Keratinocyte (primary cell): ENCODE measurements around the gene GALNT13.

Source experiments
- CTCF ChIP-seq, 3 experiments: IDR thresholded peaks in 1 of 3; conservative IDR thresholded peaks in 1 of 3; optimal IDR thresholded peaks in 1 of 3; 2 replicates in 2 of 3; 3 replicates in 1 of 3; pipeline versions ENCODE3 to v1.5.1; 2011; ENCODE audit warnings: low read length in 3 of 3, mild to moderate bottlenecking in 3 of 3, moderate library complexity in 2 of 3, control low read depth in 1 of 3, inconsistent platforms in 1 of 3; ENCODE audit not compliant: insufficient read depth in 2 of 3; ENCODE audit errors: extremely low read depth in 1 of 3
- EZH2 ChIP-seq: IDR thresholded peaks from one replicate; pipeline ENCODE4 v1.6.1; 2012; ENCODE audit warnings: inconsistent platforms, mild to moderate bottlenecking, low read length, moderate library complexity

- TF ChIP-seq CTCF (optimal IDR thresholded peaks at IDR 0.05 in 1 of 3, IDR thresholded peaks at IDR 0.05 in 1 of 3, conservative IDR thresholded peaks at IDR 0.05 in 1 of 3; ENCODE audit: extremely low read depth in 1 of 3, insufficient read depth in 2 of 3, low read length in 3 of 3) (no peak), EZH2 (no peak)
Observed at GRCh38 chr2:154462634-154463033, 590.9 kb downstream of the GALNT13 start.
